Esophagus muscularis mucosa (tissue), 4 donors: ENCODE results near the gene ERLEC1. TPM values are rescaled to one million over a fixed set of nuclear protein-coding genes. Genes with fewer than 3 reads are reported as not detected.

ENCODE experiments used
- DNase-seq: peaks from one replicate; pipeline ENCODE4 v3.0.0-alpha.2; 2017; ENCODE audit errors: extremely low spot score
- H3K27ac ChIP-seq, 4 donors: fragments of 200-600 bp; sonication (generic); replicated peaks in 1 of 4; 1 replicate in 3 of 4; 2 replicates in 1 of 4; pipeline ENCODE4 v1.5.1; 2016 to 2019; ENCODE audit warnings: mild to moderate bottlenecking in 1 of 4
- H3K27me3 ChIP-seq, 4 donors: fragments of 200-600 bp; sonication (generic); one replicate each; pipeline versions ENCODE4 v1.5.1 to v1.6.0; 2016 to 2019
- H3K36me3 ChIP-seq, 4 donors: fragments of 200-600 bp; sonication (generic); one replicate each; pipeline ENCODE4 v1.5.1; 2016 to 2019
- H3K4me1 ChIP-seq, 4 donors: fragments of 200-600 bp; sonication (generic); one replicate each; pipeline ENCODE4 v1.5.1; 2016 to 2019
- H3K4me3 ChIP-seq, 4 donors: fragments of 200-600 bp; sonication (generic); 1 replicate in 2 of 4; 2 replicates in 2 of 4; pipeline ENCODE4 v1.5.1; 2016 to 2019; ENCODE audit warnings: mild to moderate bottlenecking in 4 of 4, moderate library complexity in 1 of 4
- H3K9me3 ChIP-seq, 4 donors: fragments of 200-600 bp; sonication (generic); 1 replicate in 3 of 4; 2 replicates in 1 of 4; pipeline ENCODE4 v1.5.1; 2016 to 2019
- CTCF ChIP-seq, 3 experiments: fragments of 200-600 bp in 2 of 3; fragments of 450-650 bp in 1 of 3; sonication (generic) in 2 of 3; IDR thresholded peaks; one replicate each; pipeline ENCODE4 v1.5.1; 2017 to 2019; ENCODE audit warnings: antibody characterized with exemption in 3 of 3, mild to moderate bottlenecking in 2 of 3, moderate library complexity in 1 of 3
- EP300 ChIP-seq: sonication (generic); formaldehyde crosslinking; IDR thresholded peaks from one replicate; pipeline ENCODE4 v1.6.1; 2017; ENCODE audit warnings: antibody characterized with exemption
- POLR2A ChIP-seq: fragments of 450-650 bp; IDR thresholded peaks from one replicate; pipeline ENCODE4 v1.6.1; 2017; ENCODE audit warnings: antibody characterized with exemption, moderate library complexity, mild to moderate bottlenecking, low read depth
- POLR2AphosphoS5 ChIP-seq, 2 donors: sonication (generic); formaldehyde crosslinking; IDR thresholded peaks; one replicate each; pipeline ENCODE4 v1.6.1; 2017; ENCODE audit warnings: antibody characterized with exemption in 2 of 2
- WGBS: methylation state at CpG from one replicate; pipeline ENCODE4 v1.1.5; 2018; 5-methylcytosine and 5-hydroxymethylcytosine counted together
- intact Hi-C: fragments of 100-400 bp; cut with DNase I; formaldehyde crosslinking; loops from one replicate; pipeline ENCODE4 v1.15.1; 2023
- total RNA-seq, 4 donors: library from RNA; depleted of rRNA; stranded (reverse); fragments of >200 nt; gene quantifications; one replicate each; pipeline versions ENCODE4 v1.1.0 to v1.2.1, GENCODE V29; 2016

Gene ERLEC1
- total RNA-seq, 4 donors from 2014 or later, result 54.8 to 81.9 (median 61.1) TPM

DNA sequence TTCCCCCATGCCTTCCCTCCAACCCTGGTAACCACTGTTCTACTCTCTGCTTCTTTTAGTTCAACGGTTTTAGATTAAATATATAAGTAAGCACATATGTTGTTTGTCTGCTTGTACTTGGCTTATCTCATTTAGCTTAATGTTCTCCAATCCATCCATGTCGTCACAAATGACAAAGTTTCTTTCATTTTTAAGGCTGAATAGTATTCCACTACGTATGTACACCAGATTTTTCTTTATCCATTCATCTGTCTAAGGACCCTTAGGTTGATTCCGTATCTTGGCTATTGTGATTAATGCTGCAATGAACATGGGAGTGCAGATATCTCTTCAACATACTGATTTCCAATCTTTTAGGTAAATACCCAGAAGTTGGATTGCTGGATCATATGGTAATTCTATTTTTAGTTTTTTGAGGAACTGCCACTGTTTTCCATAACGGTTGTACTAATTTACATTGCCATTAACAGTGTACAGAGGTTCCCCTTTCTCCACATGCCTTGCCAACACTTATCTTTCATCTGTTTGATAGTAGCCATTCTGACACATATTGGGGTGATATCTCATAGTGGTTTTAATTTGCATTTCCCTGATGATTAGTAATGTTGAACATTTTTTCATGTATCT, 8.2 kb upstream of the ERLEC1 start:
- no peaks in the 10 kb centered on the region for H3K9me3 ChIP-seq
- DNase-seq, result no peak
- H3K27ac ChIP-seq, result no peak overlapping the region
- intact Hi-C loops, result no loop called here
- peaks cover 0 to 18% (median 11%) of the 10 kb centered on the region in 4 donors for H3K4me1 ChIP-seq
- no peak for TF ChIP-seq EP300
- no peak for TF ChIP-seq CTCF (IDR thresholded peaks at IDR 0.05)
- TF ChIP-seq POLR2AphosphoS5 (IDR thresholded peaks at IDR 0.05), result no peak
- TF ChIP-seq POLR2A, result no peak
- H3K4me3 ChIP-seq, result no peak overlapping the region
- peaks cover 0 to 16% (median 7%) of the 10 kb centered on the region in 4 donors for H3K36me3 ChIP-seq
- H3K27me3 ChIP-seq, result no peaks in the 10 kb centered on the region
- 92% methylated on average over 5 of the region's 5 CpGs for WGBS

- no peaks in the 10 kb centered on the region for H3K27me3 ChIP-seq
- intact Hi-C loops, result no loop called here
- WGBS, result 90% methylated on average over 4 of the region's 4 CpGs
Observed at GRCh38 chr2:53780056-53780455, 6.8 kb upstream of the ERLEC1 start.

GRCh38 chr2:53782676-53783075, 4.2 kb upstream of the ERLEC1 start:
- H3K4me1 ChIP-seq, result peaks cover 18 to 48% (median 37%) of the 10 kb centered on the region in 4 donors
- H3K27me3 ChIP-seq, result no peaks in the 10 kb centered on the region
- DNase-seq, result no peak
- H3K36me3 ChIP-seq, result peaks cover 0 to 16% (median 7%) of the 10 kb centered on the region in 4 donors
- no peaks in the 10 kb centered on the region for H3K9me3 ChIP-seq
- no peak overlapping the region for H3K27ac ChIP-seq
- no peak overlapping the region for H3K4me3 ChIP-seq
- intact Hi-C loops, result no loop called here
- WGBS, result 74% methylated on average over 8 of the region's 8 CpGs
- TF ChIP-seq POLR2AphosphoS5 (IDR thresholded peaks at IDR 0.05) (no peak), EP300 (no peak), CTCF (IDR thresholded peaks at IDR 0.05) (no peak), POLR2A (no peak)

More at GRCh38 chr2:53780056-53780455, 6.8 kb upstream of the ERLEC1 start:
- Histone ChIP-seq H3K4me3 (no peak overlapping the region), H3K9me3 (no peaks in the 10 kb centered on the region), H3K36me3 (peaks cover 0 to 16% (median 7%) of the 10 kb centered on the region in 4 donors), H3K27ac (no peak overlapping the region), H3K4me1 (peaks cover 6 to 32% (median 23%) of the 10 kb centered on the region in 4 donors)
- TF ChIP-seq CTCF (IDR thresholded peaks at IDR 0.05) (no peak), EP300 (no peak), POLR2A (no peak), POLR2AphosphoS5 (IDR thresholded peaks at IDR 0.05) (no peak)
- no peak for DNase-seq

- intact Hi-C loops, result no loop called here
Observed at GRCh38 chr2:53784436-53784835, 2.4 kb upstream of the ERLEC1 start.

More at GRCh38 chr2:53784436-53784835, 2.4 kb upstream of the ERLEC1 start:
- no peak for DNase-seq
- TF ChIP-seq POLR2AphosphoS5 (IDR thresholded peaks at IDR 0.05) (no peak), POLR2A (no peak), CTCF (IDR thresholded peaks at IDR 0.05) (no peak), EP300 (no peak)
- Histone ChIP-seq H3K27me3 (no peaks in the 10 kb centered on the region), H3K36me3 (peaks cover 0 to 14% (median 6%) of the 10 kb centered on the region in 4 donors), H3K4me3 (no peak overlapping the region), H3K4me1 (peaks cover 29 to 66% (median 51%) of the 10 kb centered on the region in 4 donors), H3K27ac (no peak overlapping the region), H3K9me3 (no peaks in the 10 kb centered on the region)
